Central memory CD8-positive, alpha-beta T cell (primary cell): ENCODE data around the gene ZNF557.
"Not testable (repeated sequence)": the region's sequence is repeated elsewhere in the genome, so short reads cannot be mapped to it uniquely, and the experiment has no call there.

Source experiments
- ATAC-seq: fragments of 150-1000 bp; cut with Tn5 transposase; replicated peaks from 2 replicates; pipeline ENCODE4 v1.10.0; 2022; ENCODE audit warnings: mild to moderate bottlenecking, moderate FRiP score, moderate number of reproducible peaks; ENCODE audit not compliant: poor library complexity, severe bottlenecking; ENCODE audit errors: extremely low read depth
- DNase-seq, 2 donors: peaks; one replicate each; pipeline ENCODE4 v3.0.0; 2021; ENCODE audit warnings: low spot score in 2 of 2
- H3K27ac Mint-ChIP-seq: one replicate; pipeline ENCODE4 v1.8.0; 2022; ENCODE audit warnings: low read depth, mild to moderate bottlenecking, moderate library complexity, mixed read lengths
- H3K27me3 Mint-ChIP-seq: one replicate; pipeline ENCODE4 v1.8.0; 2022; ENCODE audit warnings: mixed read lengths
- H3K36me3 Mint-ChIP-seq: one replicate; pipeline ENCODE4 v1.8.0; 2022; ENCODE audit warnings: mild to moderate bottlenecking, moderate library complexity, mixed read lengths; ENCODE audit not compliant: insufficient read depth
- H3K4me1 Mint-ChIP-seq: one replicate; pipeline ENCODE4 v1.8.0; 2022; ENCODE audit warnings: mixed read lengths
- H3K4me3 Mint-ChIP-seq: one replicate; pipeline ENCODE4 v1.8.0; 2022; ENCODE audit warnings: mild to moderate bottlenecking, moderate library complexity, mixed read lengths
- H3K9me3 Mint-ChIP-seq: one replicate; pipeline ENCODE4 v1.8.0; 2022; ENCODE audit warnings: mixed read lengths

Gene ZNF557

DNA sequence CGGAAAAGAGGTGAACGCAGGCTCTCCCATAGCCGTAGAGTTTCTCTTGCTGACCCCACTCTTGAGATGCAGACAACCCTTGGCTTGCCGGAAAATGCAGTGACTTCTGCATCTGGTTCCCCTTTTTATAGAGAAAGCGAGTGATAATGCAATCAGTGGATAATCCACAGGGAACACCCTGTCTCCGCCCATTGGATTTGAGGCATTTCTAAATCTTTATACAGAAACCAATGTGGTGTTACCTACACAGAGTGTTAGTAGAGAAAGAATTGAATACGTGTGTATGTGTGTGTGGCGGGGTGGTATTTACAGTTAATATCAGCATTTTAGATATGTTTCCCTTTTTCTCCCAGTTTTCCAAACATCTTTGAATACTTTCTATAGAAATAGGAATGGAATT is 10.9 kb upstream of the ZNF557 start, which contains the start of gene MBD3L3:
Gene MBD3L3, minus strand, starts transcription at position 101 of the 400 bp plus-strand sequence. Its CDS starts 71 bp downstream, at position 30.
- H3K27ac Mint-ChIP-seq, DNase-seq, H3K9me3 Mint-ChIP-seq, ATAC-seq, H3K27me3 Mint-ChIP-seq, H3K36me3 Mint-ChIP-seq, H3K4me1 Mint-ChIP-seq, H3K4me3 Mint-ChIP-seq: not testable (repeated sequence)

GRCh38 chr19:7059977-7060376 is 9.5 kb upstream of the ZNF557 start:
- H3K27me3 Mint-ChIP-seq, DNase-seq, H3K36me3 Mint-ChIP-seq, H3K4me3 Mint-ChIP-seq, H3K4me1 Mint-ChIP-seq, H3K9me3 Mint-ChIP-seq, H3K27ac Mint-ChIP-seq: not testable (repeated sequence)
- peak; percentile 83 for ATAC-seq

DNA sequence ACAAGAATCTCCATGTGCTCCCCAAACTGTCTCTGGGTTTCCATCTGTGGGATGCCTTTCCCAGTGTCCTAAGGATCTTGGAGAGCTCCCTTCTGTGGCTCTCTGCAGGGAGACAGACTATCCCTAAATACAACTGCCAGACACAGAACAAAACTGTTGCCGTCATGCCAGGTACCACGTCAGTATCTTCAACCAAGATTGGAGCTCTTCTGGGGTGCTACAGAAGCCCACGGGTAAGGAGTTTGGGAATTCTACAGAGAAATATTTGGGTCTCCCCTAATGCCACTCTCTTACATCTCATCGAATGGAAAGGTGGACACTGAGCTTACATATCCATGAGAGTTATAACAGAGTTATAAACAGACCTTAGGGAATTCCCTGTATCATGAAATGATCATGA is 6.2 kb upstream of the ZNF557 start:
- no peaks in the 10 kb centered on the region for H3K4me1 Mint-ChIP-seq
- H3K36me3 Mint-ChIP-seq = no peaks in the 10 kb centered on the region
- H3K27me3 Mint-ChIP-seq = no peaks in the 10 kb centered on the region
- DNase-seq (no peak), ATAC-seq (no peak)
- no peak overlapping the region for H3K4me3 Mint-ChIP-seq
- no peak overlapping the region for H3K27ac Mint-ChIP-seq
- no peaks in the 10 kb centered on the region for H3K9me3 Mint-ChIP-seq

GRCh38 chr19:7063764-7064418 is 5.6 kb upstream of the ZNF557 start:
- H3K36me3 Mint-ChIP-seq = no peaks in the 10 kb centered on the region
- no peak overlapping the region for H3K27ac Mint-ChIP-seq
- no peaks in the 10 kb centered on the region for H3K9me3 Mint-ChIP-seq
- ATAC-seq (no peak), DNase-seq (no peak)
- H3K4me3 Mint-ChIP-seq = no peak overlapping the region
- H3K4me1 Mint-ChIP-seq = peaks cover 2% of the 10 kb centered on the region
- no peaks in the 10 kb centered on the region for H3K27me3 Mint-ChIP-seq

- H3K4me3 Mint-ChIP-seq, H3K27me3 Mint-ChIP-seq, H3K9me3 Mint-ChIP-seq, DNase-seq, ATAC-seq, H3K27ac Mint-ChIP-seq: not testable (repeated sequence)
- peaks cover 19% of the 10 kb centered on the region for H3K36me3 Mint-ChIP-seq
- peaks cover 11% of the 10 kb centered on the region for H3K4me1 Mint-ChIP-seq
Measured at GRCh38 chr19:7067122-7067521, 2.4 kb upstream of the ZNF557 start.

GRCh38 chr19:7067716-7068115 is 1.8 kb upstream of the ZNF557 start:
- no peak overlapping the region for H3K4me3 Mint-ChIP-seq

GRCh38 chr19:7068599-7068998 is 904 bp upstream of the ZNF557 start:
- no peak for DNase-seq
- no peak for ATAC-seq
- no peaks in the 10 kb centered on the region for H3K9me3 Mint-ChIP-seq
- no peaks in the 10 kb centered on the region for H3K27me3 Mint-ChIP-seq
- H3K4me3 Mint-ChIP-seq = peak overlapping the region; percentile 90
- H3K4me1 Mint-ChIP-seq = peaks cover 18% of the 10 kb centered on the region
- peak overlapping the region; percentile 91 for H3K27ac Mint-ChIP-seq
- H3K36me3 Mint-ChIP-seq = peaks cover 32% of the 10 kb centered on the region

More at GRCh38 chr19:7067716-7068115, 1.8 kb upstream of the ZNF557 start:
- no peaks in the 10 kb centered on the region for H3K27me3 Mint-ChIP-seq
- H3K4me1 Mint-ChIP-seq = peaks cover 17% of the 10 kb centered on the region
- no peak for ATAC-seq
- H3K9me3 Mint-ChIP-seq = no peaks in the 10 kb centered on the region
- H3K36me3 Mint-ChIP-seq = peaks cover 24% of the 10 kb centered on the region
- DNase-seq = no peak
- H3K27ac Mint-ChIP-seq = no peak overlapping the region

DNA sequence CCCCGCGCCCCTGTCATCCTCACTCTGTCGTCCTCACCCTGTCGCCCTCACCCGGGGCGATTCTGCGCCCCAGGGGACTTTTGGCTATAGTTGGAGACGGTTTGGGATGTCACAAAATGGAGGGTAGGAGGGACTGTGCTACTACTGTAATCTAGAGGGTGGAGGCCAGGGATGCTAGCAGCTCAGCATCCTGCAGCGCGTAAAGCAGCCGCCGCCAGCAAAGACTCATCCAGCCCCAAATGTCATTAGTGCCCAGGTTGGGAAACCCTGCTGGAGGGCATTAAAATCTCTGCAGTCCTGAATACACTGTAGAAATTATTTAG is 362 bp downstream of the ZNF557 start:
- ATAC-seq = peak; percentile 22
- H3K4me3 Mint-ChIP-seq = peak overlapping the region; percentile 90

GRCh38 chr19:7072541-7072940 is 3.0 kb downstream of the ZNF557 start:
- no peak for ATAC-seq
- DNase-seq = no peak
- no peak overlapping the region for H3K27ac Mint-ChIP-seq
- peaks cover 68% of the 10 kb centered on the region for H3K36me3 Mint-ChIP-seq
- H3K4me3 Mint-ChIP-seq = peak overlapping the region; percentile 38
- no peaks in the 10 kb centered on the region for H3K9me3 Mint-ChIP-seq
- H3K27me3 Mint-ChIP-seq = no peaks in the 10 kb centered on the region
- H3K4me1 Mint-ChIP-seq = peaks cover 24% of the 10 kb centered on the region

More for the DNA sequence above, 362 bp downstream of the ZNF557 start:
- Mint-ChIP-seq H3K9me3 (no peaks in the 10 kb centered on the region), H3K27ac (peak overlapping the region; percentile 91), H3K27me3 (no peaks in the 10 kb centered on the region), H3K36me3 (peaks cover 45% of the 10 kb centered on the region), H3K4me1 (peaks cover 24% of the 10 kb centered on the region)
- DNase-seq = no peak

DNA sequence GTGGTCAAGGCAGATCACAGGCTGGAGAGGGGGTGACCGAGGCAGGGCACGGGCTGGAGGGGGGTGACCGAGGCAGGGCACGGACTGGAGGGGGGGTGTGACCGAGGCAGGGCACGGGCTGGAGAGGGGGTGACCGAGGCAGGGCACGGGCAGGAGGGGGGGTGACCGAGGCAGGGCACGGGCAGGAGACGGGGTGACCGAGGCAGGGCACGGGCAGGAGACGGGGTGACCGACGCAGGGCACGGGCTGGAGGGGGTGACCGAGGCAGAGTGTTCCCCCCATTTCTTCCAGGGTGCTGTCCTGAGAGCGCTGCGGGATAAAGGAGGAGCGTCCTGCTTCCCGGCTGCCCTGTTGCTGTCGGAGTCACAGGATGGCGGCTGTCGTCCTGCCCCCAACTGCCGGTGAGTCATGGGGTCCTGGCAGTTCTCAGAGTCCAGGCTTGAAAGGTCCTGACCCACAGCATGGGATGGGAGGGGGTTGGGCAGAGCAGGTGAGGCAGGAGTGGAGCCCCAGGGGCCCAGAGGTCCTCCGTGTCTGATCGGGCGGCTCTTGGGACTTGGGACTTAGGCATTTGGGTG is 5.3 kb downstream of the ZNF557 start:
- Mint-ChIP-seq H3K9me3 (peaks cover 7% of the 10 kb centered on the region), H3K27ac (no peak overlapping the region), H3K4me3 (no peak overlapping the region), H3K36me3 (peaks cover 84% of the 10 kb centered on the region), H3K4me1 (peaks cover 13% of the 10 kb centered on the region), H3K27me3 (no peaks in the 10 kb centered on the region)
- ATAC-seq (no peak), DNase-seq (no peak)

GRCh38 chr19:7076151-7076550 is 6.6 kb downstream of the ZNF557 start:
- H3K27ac Mint-ChIP-seq = no peak overlapping the region
- no peak for DNase-seq
- no peak overlapping the region for H3K4me3 Mint-ChIP-seq
- peaks cover 94% of the 10 kb centered on the region for H3K36me3 Mint-ChIP-seq
- peaks cover 13% of the 10 kb centered on the region for H3K4me1 Mint-ChIP-seq
- H3K9me3 Mint-ChIP-seq = peaks cover 7% of the 10 kb centered on the region
- no peak for ATAC-seq
- H3K27me3 Mint-ChIP-seq = no peaks in the 10 kb centered on the region

- H3K27ac Mint-ChIP-seq = no peak overlapping the region
- H3K36me3 Mint-ChIP-seq = peaks cover 96% of the 10 kb centered on the region
- H3K4me1 Mint-ChIP-seq = peaks cover 6% of the 10 kb centered on the region
- H3K4me3 Mint-ChIP-seq = no peak overlapping the region
- DNase-seq (no peak), ATAC-seq (no peak)
- peaks cover 13% of the 10 kb centered on the region for H3K9me3 Mint-ChIP-seq
- no peaks in the 10 kb centered on the region for H3K27me3 Mint-ChIP-seq
Measured at GRCh38 chr19:7078008-7078407, 8.5 kb downstream of the ZNF557 start.
